NCI-H2196 treated with DMSO at 0.1 percent for 48 hours (cell line): ENCODE measurements around the gene IQGAP2.
"Not testable (repeated sequence)": the region's sequence is repeated elsewhere in the genome, so short reads cannot be mapped to it uniquely, and the experiment has no call there.

ENCODE experiments used
- DNase-seq: peaks from one replicate; lab custom pipeline; 2025; ENCODE audit not compliant: unreplicated experiment; lab: John Stamatoyannopoulos, UW

IQGAP2 gene

DNA sequence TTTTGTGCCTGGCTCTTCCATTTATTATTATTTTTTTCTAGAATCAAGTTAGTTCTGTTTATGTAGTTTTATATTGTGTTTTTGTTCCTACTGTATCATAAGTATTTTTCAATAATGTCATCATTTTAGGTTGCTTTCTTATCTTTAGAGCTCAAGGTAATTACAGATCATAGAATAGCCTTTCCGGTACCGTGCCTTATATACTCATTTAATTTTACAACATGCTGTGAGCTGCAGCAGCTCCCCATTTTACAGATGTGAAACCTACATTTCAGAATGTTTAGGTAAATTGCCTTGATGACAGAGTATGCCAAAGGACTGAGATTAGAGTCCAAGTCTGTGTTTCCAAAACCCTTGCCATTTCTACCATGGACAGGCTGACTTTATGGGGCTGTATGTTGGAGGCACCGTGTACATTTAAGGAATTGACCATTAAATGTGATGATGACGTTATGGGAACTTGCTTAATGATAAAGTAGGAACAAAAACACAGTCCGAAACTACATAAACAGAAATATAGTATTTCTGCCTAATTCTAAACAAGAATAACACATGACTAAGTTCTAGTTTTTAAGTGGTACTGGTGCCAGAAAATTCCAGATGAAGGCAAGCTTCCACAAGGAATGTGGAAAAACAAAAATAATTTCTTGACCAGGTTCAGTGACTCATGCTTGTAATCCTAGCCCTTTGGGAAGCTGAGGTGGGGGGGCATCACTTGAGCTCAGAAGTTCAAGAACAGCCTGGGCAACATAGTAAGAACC lies 97.7 kb downstream of the IQGAP2 start:
- no peak for DNase-seq

DNA sequence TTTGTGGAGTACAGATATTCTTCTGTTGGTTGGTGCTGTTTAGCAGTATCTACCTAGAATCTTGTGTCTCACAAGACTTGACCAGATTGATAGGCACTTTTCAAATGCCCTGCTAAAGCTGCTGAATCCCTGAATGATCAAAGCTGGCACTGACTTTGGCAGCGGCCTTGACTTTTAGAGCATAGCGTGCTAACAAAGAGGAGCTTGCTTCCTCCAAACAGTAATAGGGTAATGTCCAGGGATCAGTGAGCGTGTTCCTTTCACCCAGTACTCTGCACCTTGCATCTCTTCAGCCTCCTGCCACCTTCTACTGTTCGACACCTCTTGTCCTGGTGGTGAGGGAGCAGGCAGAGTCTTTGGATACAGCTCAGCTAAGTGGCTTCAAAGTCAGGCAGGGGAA lies 100.8 kb downstream of the IQGAP2 start:
- DNase-seq = no peak

DNA sequence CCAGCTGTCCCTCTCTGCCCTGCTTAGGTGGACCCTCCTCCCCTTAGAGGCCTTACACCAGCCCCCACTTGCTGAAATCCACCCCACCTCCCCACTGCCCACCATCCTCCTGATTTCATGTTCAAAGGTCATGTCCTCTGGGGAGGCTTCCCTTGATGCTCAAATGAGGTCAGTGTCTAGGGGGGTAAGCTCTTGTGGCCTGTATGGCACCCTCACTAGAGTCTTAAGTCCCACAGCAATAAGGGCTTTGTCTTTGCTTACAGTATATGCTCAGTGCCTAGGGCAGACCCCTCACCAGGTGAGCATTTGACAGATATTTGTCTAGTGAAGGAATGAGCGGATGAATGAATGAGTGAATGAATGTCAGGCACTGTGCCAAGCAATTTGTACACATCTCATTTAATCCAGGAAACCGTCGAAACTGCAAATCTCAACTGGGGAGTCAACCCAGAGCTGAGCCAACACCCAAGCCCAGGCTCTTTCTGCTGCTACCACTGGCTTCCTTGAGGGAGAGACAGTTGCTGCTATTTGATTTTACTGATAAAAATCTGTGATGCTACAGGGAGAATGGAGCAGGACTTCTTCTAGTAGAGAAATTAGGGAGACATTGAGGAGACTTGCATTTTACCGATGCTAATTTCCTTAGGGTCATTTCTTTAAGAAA lies 101.9 kb downstream of the IQGAP2 start:
- DNase-seq = no peak

DNA sequence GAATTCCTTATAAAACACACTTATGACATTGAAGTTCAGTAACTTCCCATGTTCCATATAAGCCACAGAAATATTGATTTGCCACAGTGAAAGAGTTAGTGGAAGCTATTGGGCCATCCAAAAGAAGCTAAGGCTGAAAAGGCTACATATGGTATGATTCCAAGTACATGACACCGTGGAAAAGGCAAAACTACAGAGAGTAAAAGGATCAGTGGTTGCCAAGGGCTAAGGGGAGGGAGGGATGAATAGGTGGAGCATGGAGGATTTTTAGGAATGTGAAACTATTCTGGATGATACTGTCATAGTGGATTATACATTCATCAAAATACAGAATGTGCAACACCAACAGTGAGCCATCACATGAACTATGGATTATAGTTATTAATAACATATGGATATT lies 110.4 kb downstream of the IQGAP2 start:
- DNase-seq = no peak

DNA sequence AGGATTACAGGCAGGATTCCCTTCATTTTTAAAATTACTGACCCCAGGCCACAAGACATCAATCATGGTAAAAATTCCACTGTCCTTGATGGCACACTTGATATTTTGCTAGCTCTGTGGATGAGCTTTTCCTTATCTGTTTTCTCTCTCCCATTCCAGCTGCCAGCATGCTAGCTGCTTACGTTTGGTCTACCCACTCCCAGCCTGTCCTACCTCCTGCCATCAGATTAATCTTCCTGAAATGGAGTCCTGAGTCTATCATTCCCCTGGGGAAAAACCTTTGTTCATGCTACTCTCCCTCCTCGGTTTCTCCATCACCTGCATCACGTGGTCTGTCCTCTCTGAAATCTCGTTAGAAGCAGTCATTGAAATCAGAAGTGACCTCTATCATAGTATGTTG lies 111.2 kb downstream of the IQGAP2 start:
- no peak for DNase-seq

DNA sequence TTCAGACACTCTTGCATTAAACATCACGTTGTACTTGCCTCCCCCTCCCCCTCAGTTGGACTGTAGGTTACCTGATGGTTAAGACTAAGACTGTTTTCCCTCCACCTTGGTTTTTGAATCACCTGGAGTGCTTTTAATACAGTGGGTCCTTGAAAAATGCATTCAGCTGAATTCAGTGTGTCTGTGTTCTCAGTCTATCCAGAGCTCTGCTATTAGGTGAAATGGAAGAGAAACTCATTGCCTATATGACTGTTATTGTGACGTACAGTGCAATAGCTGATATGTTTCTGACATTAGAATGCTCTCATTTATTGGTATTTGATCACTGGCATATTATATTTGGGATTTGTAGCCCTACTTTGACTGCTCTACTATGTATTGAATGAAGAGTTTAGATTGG lies 111.6 kb downstream of the IQGAP2 start:
- DNase-seq = no peak

DNA sequence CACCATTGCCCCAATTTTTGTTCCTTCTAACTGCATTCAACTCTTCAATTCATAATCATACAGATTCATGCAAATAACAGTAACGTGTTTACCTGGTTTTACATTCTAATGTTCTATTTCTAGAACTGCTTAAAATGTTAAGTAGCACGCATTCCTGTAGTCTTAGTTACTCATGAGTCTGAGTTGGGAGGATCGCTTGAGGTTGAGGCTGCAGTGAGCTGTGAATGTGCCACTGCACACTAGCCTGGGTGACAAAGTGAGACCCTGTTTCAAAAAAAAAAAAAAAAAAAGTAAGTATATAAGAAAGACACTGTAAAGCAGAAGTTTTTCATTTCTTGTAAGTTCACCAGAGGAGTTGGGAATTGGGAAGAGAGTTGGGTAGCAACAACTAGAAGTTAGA lies 114.2 kb downstream of the IQGAP2 start:
- DNase-seq = no peak

DNA sequence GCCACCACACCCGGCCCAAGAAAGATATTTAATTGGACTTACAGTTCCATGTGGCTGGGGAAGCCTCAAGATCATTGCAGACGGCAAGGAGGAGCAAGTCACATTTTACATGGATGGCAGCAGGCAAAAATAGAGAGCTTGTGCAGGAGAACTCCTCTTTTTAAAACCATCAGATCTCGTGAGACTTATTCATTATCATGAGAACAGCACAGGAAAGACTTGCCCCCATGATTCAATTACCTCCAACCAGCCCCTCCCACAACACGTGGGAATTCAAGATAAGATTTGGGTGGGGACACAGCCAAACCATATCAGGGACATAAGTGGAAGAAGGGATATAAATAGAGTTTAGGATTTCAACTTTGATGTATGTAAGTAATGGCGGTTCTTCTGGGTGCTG lies 115.2 kb downstream of the IQGAP2 start:
- not testable (repeated sequence) for DNase-seq

DNA sequence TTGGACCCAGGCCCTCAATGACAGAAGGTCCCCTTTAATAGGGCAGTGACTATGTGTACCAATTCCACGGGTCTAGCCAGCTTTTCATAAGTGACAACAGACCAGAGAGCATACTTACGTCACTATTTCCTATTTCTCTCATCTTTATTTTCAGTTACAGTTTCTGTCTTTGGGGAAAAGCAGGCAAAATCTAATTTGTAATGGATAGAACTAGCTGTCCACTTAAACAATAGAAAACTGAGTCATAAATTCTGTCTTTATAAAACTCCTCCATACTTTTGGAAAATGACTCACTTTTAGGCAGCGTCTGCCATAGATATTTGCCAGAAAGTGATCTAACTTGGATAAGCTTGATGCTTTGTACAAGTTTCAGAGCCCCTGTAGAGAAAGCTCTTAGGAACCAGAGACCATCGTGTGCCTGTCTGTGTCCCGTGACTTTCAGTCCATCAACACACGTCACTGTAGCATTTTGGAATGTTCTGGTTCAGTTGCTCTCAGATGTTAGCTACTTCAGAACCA lies 118.2 kb downstream of the IQGAP2 start:
- DNase-seq = no peak

DNA sequence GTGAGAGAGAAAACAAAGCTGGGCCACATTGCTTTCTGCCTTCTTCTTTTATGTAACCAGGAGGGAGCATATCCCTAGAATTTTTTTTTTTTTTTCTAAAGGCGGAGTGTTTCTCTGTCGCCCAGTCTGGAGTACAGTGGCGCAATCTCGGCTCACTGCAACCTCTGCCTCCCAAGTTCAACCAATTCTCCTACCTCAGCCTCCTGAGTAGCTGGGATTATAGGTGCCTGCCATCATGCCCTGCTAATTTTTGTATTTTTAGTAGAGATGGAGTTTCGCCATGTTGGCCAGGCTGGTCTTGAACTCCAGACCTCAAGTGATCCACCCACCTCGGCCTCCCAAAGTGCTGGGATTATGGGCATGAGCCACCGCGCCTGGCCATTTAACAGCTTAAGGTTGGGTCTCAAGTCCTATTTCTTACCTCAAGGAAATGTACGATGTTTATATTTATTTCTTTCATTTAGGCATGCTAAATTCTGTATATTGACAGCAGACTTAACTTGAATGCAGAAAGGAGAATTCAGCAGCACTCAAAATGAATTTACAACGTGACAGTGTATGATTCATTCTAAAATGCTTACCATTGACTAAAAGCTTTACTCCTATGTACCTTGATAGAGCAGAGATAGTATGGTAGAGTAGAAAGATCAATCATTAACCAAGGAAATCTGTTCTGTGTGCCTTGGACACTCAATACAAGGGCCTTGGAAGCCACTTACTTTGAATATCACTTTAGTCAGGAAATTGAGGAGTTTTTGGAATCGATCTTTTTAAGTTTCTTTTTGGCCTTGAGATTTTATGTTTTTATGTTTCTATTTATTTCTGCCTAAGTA lies 119.2 kb downstream of the IQGAP2 start:
- no peak for DNase-seq

DNA sequence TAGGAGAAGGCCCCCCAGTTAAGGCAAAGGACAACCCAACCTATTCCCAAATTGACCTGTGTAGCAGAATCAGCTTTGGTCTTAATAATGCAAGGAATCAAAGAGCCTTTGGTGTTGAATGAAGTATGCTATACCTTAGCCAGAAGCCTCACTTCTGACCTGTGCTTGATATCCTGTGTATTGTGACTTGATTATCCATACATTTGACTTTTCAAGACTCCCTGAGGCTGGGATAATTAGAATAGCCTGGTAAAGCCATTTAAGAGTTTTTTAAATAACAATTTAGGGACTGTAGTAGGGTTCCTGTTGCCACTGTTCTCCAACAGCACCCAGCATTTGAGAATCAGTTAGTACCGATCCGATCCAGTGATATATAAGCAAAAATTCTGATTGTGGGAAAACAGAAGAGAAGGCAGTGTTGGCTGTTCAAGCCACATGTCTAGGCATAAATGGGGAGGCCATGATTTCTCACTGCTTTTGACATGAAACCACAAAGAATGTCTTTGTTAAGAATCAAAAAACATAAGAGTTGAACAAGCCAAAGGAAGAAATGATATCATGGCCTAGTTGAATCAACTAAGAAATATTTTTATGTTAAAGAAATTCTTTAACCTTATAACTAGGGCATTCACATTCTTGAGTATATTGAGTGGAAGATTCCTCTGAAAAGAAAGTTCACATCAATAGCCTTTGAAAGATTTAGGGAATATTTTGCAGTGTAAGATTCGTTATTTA lies 121.2 kb downstream of the IQGAP2 start:
- no peak for DNase-seq

DNA sequence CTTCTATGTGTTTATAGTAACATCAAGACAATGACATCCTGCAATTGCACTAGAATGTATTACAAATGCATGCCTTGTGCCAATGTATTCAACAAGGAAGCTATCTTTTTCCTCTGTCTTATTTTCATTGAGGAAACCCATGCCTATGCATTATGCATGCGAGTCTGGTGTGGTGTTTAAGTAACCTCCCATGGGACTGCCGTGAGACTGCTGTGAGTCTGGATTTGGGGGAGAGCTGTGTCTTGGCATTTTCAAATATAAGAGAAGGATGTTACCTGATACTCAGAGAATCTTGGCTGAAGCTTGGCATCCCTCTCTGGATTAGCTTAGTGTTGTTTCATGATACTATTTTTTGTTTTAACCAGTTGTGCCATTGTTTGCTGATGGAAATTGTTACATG lies 121.8 kb downstream of the IQGAP2 start:
- no peak for DNase-seq

DNA sequence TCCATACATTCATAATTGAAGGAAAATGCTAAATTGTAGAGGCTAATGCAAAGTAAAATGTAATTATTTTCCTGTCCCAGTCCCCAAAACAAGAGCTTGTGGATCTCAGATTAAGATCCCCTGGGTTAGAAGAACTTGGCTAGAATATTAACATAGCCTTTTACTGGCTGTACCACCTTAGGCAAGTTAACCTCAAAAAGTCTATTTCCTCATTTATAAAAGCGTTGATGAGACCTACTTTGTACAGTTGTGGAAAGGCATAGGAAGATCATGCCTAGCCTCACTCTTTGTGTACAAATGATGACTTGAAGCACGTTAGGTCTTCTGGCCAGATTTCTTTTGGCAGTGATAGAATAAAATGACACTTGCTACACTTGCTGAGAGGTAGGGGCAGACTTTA lies 122.9 kb downstream of the IQGAP2 start:
- DNase-seq = no peak

DNA sequence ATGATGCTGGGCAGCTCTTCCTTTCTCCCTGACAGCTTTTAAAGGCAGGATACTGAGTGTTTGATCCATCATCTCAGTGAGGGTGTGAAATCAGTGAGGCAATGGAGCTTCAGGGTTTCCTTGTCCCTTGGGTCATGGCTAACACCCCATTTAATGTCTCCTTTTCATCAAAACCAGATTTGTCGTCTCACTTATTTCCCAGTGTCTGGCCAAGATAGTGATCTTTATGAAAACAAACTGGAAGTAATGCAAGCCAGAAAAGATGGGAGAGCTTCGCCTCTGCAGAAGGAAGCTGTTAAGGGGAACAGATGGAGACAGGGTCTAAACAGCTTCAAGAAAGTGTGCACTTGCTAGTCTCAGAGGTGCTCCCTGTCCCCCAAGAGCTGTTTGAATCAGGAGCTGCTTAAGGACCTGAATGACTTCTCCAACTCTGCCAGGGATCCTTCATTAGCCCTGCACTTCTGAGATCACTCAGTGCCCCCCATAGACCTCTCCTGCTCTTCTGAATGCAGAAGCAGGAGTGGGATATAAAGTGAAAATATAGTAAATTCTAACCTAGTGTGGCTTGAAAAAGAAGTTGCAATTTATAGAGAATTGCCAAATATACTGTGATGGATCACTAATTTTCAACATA lies 124.0 kb downstream of the IQGAP2 start:
- DNase-seq = no peak

DNA sequence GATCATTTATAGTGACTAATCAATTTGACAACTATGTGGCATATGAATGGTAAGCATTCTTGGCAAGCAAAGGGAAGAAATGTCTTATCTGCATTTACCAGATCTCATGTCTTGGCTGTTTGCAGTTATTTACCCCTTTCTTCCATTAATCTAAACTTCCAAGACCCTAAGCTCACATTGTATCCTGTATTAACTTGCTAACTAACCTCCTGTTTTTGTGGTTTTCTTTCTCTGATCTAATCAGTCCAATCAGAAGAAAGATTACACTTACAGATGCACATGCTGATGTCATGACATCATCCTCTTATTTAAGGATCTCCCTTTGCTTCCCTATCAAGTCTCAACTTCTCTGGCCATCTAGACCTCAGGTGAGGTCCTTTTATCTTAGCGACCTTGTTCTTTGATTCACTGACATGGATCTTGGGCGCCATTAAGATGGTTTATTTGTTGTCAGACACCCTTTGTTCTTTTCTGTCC lies 124.6 kb downstream of the IQGAP2 start:
- no peak for DNase-seq

DNA sequence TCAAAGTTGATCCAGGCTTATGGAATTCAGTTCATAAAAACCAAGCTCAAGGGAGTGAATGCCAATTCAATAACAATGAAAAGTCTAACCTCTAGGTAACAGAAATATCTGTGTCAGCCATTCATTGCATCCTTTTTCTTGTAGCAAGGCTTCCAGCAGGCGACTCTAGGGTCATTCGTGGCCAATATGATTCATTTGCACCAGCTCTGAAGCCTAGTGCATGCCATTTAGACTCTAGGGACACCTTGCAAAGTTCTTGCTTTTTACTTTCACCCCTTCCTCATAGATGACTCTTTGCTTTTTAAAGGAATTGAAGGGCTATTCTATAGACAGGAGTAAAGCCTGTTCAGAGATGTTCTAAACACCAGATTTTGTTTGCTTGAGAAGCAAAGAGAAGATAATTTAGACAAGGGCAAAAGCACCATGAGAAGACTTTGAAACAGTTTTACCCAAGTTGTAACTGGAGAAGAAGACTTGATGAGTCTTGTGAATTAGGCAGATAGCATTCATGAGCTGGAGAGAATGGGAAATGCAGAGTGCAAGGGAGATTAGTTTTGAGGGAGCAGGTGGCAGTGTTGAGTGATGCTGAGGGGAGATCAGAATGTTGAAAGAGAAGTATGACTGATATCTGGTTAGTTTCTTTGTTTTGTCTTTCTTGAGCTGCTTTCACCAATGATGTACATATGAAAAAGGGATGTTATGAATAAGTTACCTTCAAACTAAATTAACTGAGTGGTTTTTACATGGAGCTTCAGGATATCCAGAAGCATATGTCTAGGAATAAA lies 125.7 kb downstream of the IQGAP2 start:
- DNase-seq = no peak

DNA sequence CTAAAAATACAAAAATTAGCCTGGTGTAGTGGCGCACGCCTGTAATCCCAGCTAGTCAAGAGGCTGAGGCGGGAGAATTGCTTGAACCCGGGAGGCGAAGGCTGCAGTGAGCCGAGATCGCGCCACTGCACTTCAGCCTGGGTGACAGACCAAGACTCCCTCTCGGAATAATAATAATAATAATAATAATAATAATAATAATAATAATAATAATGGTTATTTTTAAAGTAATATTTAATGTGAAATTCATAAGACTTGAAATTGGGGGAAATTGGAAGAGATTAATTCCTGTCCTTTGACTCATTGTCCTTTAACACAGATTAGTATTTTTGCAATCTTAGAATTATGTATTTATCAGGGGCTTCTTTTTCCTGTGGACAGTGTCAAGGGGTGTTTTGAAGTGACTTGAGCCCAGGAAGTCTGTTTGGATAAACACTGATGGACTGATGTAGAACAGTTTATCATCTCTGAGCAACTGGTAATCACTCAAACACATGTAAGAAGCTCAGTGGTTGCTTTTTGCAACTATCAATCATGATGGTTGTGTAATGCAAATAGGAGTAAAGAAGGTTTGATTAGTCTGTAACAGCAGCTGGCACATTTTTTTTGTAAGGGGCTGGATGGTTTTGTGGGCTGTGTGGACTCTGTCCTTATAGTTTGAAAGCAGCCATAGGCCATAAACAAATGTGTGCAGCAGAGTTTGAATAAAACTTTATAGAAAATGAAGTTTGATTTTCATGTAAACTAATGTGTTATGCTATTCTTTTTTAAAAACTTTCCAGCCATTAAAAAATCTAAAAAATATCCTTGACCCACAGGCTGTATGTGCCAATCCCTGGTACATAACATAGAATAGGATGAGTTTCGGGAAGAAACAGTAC lies 126.6 kb downstream of the IQGAP2 start:
- no peak for DNase-seq

DNA sequence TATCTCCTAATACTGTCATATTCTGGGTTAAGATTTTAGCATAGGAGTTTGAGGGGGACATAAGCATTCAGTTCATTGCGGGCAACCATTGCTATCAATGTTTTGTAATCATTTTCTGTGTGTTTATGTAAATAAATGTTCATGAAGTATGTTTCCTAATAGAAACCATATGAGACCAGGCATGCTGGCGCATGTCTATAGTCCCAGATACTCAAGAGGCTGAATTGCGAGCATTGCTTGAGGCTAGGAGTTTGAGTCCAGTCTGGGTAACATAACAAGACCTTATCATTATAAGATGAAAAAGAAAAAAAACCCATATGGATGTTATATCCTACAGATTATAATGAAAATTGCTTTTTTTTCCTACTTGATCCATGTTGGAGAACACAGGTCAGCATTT lies 129.0 kb downstream of the IQGAP2 start:
- no peak for DNase-seq

DNA sequence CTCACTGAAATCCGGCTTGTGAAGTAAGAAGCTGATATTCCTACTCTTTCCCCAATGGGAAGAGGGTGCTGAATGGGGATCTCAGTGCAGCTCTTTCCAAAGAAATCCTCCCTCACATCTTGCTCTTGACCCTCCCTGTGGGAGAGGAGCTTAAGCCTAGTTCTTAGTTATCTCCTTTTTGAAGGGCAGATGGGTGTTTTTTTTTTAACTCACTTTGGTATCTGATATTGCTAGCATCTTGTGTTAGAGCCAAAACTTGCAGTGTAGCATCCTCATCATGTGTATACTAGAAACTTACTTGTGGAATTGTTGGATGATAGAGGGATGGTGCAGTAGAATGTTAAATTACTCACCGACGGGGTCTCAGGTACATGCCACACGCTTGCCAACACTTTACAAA lies 129.9 kb downstream of the IQGAP2 start:
- DNase-seq = no peak
